GM21390 (cell line): ENCODE measurements around the gene ADGRL1.
A peak's percentile ranks its signal among the peaks of the same experiment; 100 is the strongest.

ENCODE experiments used
- ATAC-seq: cut with Tn5 transposase; IDR thresholded peaks from one replicate; pipeline ENCODE4 v1.9.1; 2021; ENCODE audit not compliant: unreplicated experiment

ADGRL1 gene

GRCh38 chr19:14145381-14145780, 60.6 kb downstream of the ADGRL1 start:
- ATAC-seq: no peak

- ATAC-seq: no peak
Observed at GRCh38 chr19:14142262-14143190, 63.4 kb downstream of the ADGRL1 start.

- no peak for ATAC-seq
Observed at GRCh38 chr19:14141041-14141440, 64.9 kb downstream of the ADGRL1 start.

- ATAC-seq: no peak
Observed at GRCh38 chr19:14139944-14140343, 66.0 kb downstream of the ADGRL1 start.

GRCh38 chr19:14138576-14139265, 67.2 kb downstream of the ADGRL1 start:
- ATAC-seq: no peak

GRCh38 chr19:14136509-14137281, 69.3 kb downstream of the ADGRL1 start, which contains the start of gene ASF1B:
Gene ASF1B (minus strand): TSS chr19:14136589. CDS start chr19:14136456, 133 bp downstream.
- ATAC-seq: peak; percentile 77

GRCh38 chr19:14135985-14136508, 69.9 kb downstream of the ADGRL1 start:
- peak; percentile 11 for ATAC-seq

- no peak for ATAC-seq
Observed at GRCh38 chr19:14135355-14135754, 70.6 kb downstream of the ADGRL1 start.

- ATAC-seq: no peak
Observed at GRCh38 chr19:14127929-14128509, 78.0 kb downstream of the ADGRL1 start.

- no peak for ATAC-seq
Observed at GRCh38 chr19:14127176-14127575, 78.8 kb downstream of the ADGRL1 start.

GRCh38 chr19:14122924-14123323, 83.0 kb downstream of the ADGRL1 start:
- no peak for ATAC-seq

GRCh38 chr19:14120497-14120780, 85.5 kb downstream of the ADGRL1 start:
- ATAC-seq: no peak

- ATAC-seq: no peak
Observed at GRCh38 chr19:14119644-14120496, 86.1 kb downstream of the ADGRL1 start.

- ATAC-seq: no peak
Observed at GRCh38 chr19:14119146-14119545, 86.8 kb downstream of the ADGRL1 start.

- ATAC-seq: no peak
Observed at GRCh38 chr19:14118165-14119051, 87.6 kb downstream of the ADGRL1 start.

- peak; percentile 87 for ATAC-seq
Observed at GRCh38 chr19:14117668-14118164, 88.3 kb downstream of the ADGRL1 start, which contains the start of gene PRKACA. Gene PRKACA (minus strand): TSS chr19:14117762. CDS start chr19:14117547, 215 bp downstream.

GRCh38 chr19:14116918-14117578, 88.9 kb downstream of the ADGRL1 start:
- ATAC-seq: no peak

GRCh38 chr19:14116525-14116917, 89.4 kb downstream of the ADGRL1 start:
- ATAC-seq: no peak
